Loucy (cell line): Measurements from ENCODE around the gene SERPINI2.

ENCODE experiments used
- H2AFZ ChIP-seq: fragments of 200-600 bp; sonication (generic); 2 replicates; pipeline ENCODE4 v1.6.0; 2016; ENCODE audit warnings: antibody characterized with exemption, mild to moderate bottlenecking, low read length, moderate library complexity
- H3F3A ChIP-seq: fragments of 200-600 bp; 2 replicates; pipeline ENCODE4 v1.6.0; 2016; ENCODE audit warnings: antibody characterized with exemption, low read depth, mild to moderate bottlenecking
- H3K27me3 ChIP-seq: fragments of 200-600 bp; sonication (generic); 2 replicates; pipeline ENCODE4 v1.6.1; 2014; ENCODE audit warnings: low read length, mild to moderate bottlenecking; ENCODE audit not compliant: insufficient read depth, poor library complexity, severe bottlenecking
- H3K36me3 ChIP-seq: fragments of 200-600 bp; sonication (generic); 2 replicates; pipeline ENCODE4 v1.6.1; 2016; ENCODE audit warnings: low read length; ENCODE audit not compliant: insufficient read depth
- H3K4me1 ChIP-seq: fragments of 200-600 bp; sonication (generic); 2 replicates; pipeline ENCODE4 v1.5.1; 2014; ENCODE audit warnings: low read length, mild to moderate bottlenecking; ENCODE audit not compliant: insufficient read depth, poor library complexity, severe bottlenecking
- H3K4me2 ChIP-seq: fragments of 200-600 bp; sonication (generic); 2 replicates; pipeline ENCODE4 v1.6.0; 2014; ENCODE audit warnings: antibody characterized with exemption, low read length, low read depth, mild to moderate bottlenecking; ENCODE audit not compliant: poor library complexity, severe bottlenecking
- H3K4me3 ChIP-seq: fragments of 200-600 bp; sonication (generic); 2 replicates; pipeline ENCODE4 v1.5.1; 2014; ENCODE audit warnings: low read length, mild to moderate bottlenecking, mixed read lengths; ENCODE audit not compliant: poor library complexity, severe bottlenecking
- H3K79me2 ChIP-seq: fragments of 200-600 bp; sonication (generic); 2 replicates; pipeline ENCODE4 v1.6.1; 2014; ENCODE audit warnings: low read length; ENCODE audit not compliant: insufficient read depth
- H3K9ac ChIP-seq: fragments of 200-600 bp; sonication (generic); 2 replicates; pipeline ENCODE4 v1.6.0; 2014; ENCODE audit warnings: mild to moderate bottlenecking, low read depth, low read length, moderate library complexity; ENCODE audit not compliant: poor library complexity, severe bottlenecking
- H3K9me2 ChIP-seq: fragments of 200-600 bp; sonication (generic); replicated peaks from 2 replicates; pipeline ENCODE4 v1.6.1; 2016; ENCODE audit warnings: low read depth, low read length, mixed read lengths
- H3K9me3 ChIP-seq: fragments of 200-600 bp; sonication (generic); 2 replicates; pipeline ENCODE4 v1.6.1; 2014; ENCODE audit warnings: mild to moderate bottlenecking, antibody characterized with exemption, low read length, low read depth; ENCODE audit not compliant: insufficient read depth
- H4K20me1 ChIP-seq: fragments of 200-600 bp; sonication (generic); 2 replicates; pipeline ENCODE4 v1.6.0; 2014; ENCODE audit warnings: antibody characterized with exemption, low read length, mild to moderate bottlenecking; ENCODE audit not compliant: insufficient read depth, poor library complexity, severe bottlenecking
- CTCF ChIP-seq: fragments of 200-600 bp; sonication (generic); conservative IDR thresholded peaks from 2 replicates; pipeline ENCODE4 v1.5.1; 2014; ENCODE audit warnings: mild to moderate bottlenecking, antibody characterized with exemption, low read length
- EZH2phosphoT487 ChIP-seq: fragments of 200-600 bp; IDR thresholded peaks from 2 replicates; pipeline ENCODE4 v1.6.1; 2018; ENCODE audit warnings: antibody characterized with exemption, mild to moderate bottlenecking, moderate library complexity, borderline replicate concordance

The SERPINI2 gene

DNA sequence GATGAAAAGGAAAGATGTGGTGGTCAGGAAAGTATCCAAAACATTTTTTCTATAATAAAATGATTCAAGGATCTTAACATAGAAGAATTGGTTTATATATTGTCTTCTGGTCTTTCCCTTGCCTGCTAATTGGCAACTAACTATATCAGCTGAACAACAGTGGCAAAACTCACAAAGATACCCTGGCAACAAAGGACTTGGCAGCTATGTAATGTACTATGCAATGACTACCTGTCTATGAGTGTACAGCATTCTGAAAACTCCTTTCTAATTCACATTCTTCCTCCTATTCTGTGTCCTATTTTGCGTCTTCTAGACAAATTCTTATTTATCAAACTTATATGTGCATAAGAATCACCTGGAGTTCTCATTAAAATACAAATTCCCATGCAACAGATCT is 15.7 kb upstream of the SERPINI2 start:
- TF ChIP-seq EZH2phosphoT487 = no peak
- TF ChIP-seq CTCF = no peak
- H3K36me3 ChIP-seq = no peaks in the 10 kb centered on the region
- H3K79me2 ChIP-seq = no peaks in the 10 kb centered on the region
- no peaks in the 10 kb centered on the region for H3F3A ChIP-seq
- no peaks in the 10 kb centered on the region for H3K27me3 ChIP-seq
- H3K9ac ChIP-seq = no peak overlapping the region
- no peaks in the 10 kb centered on the region for H3K9me2 ChIP-seq
- no peaks in the 10 kb centered on the region for H3K9me3 ChIP-seq
- H3K4me3 ChIP-seq = no peak overlapping the region
- no peak overlapping the region for H2AFZ ChIP-seq
- no peak overlapping the region for H3K4me2 ChIP-seq
- no peaks in the 10 kb centered on the region for H3K4me1 ChIP-seq
- H4K20me1 ChIP-seq = no peaks in the 10 kb centered on the region

GRCh38 chr3:167487556-167487955 is 13.7 kb upstream of the SERPINI2 start:
- Histone ChIP-seq H3K9ac (no peak overlapping the region), H3K4me1 (no peaks in the 10 kb centered on the region), H3K27me3 (no peaks in the 10 kb centered on the region), H4K20me1 (no peaks in the 10 kb centered on the region), H3K4me2 (no peak overlapping the region), H3K9me2 (no peaks in the 10 kb centered on the region), H3K79me2 (no peaks in the 10 kb centered on the region), H3K9me3 (no peaks in the 10 kb centered on the region), H3K4me3 (no peak overlapping the region), H3K36me3 (no peaks in the 10 kb centered on the region), H2AFZ (no peak overlapping the region), H3F3A (no peaks in the 10 kb centered on the region)
- no peak for TF ChIP-seq EZH2phosphoT487
- no peak for TF ChIP-seq CTCF

- Histone ChIP-seq H3K27me3 (no peaks in the 10 kb centered on the region), H4K20me1 (no peaks in the 10 kb centered on the region), H3K9me2 (no peaks in the 10 kb centered on the region), H3K9ac (no peak overlapping the region), H2AFZ (no peak overlapping the region), H3K4me2 (no peak overlapping the region), H3K36me3 (no peaks in the 10 kb centered on the region), H3K9me3 (no peaks in the 10 kb centered on the region), H3K4me1 (no peaks in the 10 kb centered on the region), H3K4me3 (no peak overlapping the region), H3F3A (no peaks in the 10 kb centered on the region), H3K79me2 (no peaks in the 10 kb centered on the region)
- TF ChIP-seq EZH2phosphoT487 = no peak
- TF ChIP-seq CTCF = no peak
Measured at GRCh38 chr3:167484551-167484950, 10.7 kb upstream of the SERPINI2 start.
